Measurements from ENCODE around the gene DIAPH3. TPM values are rescaled to one million over a fixed set of nuclear protein-coding genes. Genes with fewer than 3 reads are reported as not detected.

DIAPH3 gene
- total RNA-seq, 1 experiment from 2014 or later, result 62.3 TPM

DNA sequence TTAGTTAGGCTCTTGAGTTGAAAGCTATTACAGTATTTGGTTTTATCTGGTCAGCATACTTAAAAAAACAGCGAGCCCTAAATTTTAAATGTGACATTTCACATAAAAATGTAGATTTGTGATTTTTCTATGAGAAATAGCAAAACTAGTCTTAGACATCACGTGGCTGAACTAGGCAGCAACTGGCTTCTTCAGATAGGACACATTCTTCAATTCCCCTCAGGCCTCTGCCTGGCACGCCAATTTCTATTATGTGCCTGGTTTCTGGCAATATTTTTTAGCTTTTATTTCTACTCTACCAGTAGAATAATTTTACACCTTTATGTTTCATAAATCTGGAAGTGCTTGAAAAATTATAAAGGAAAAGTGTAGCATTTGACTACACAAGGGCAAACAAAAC lies 433.7 kb downstream of the DIAPH3 start:
- DNase-seq (ENCODE audit: low spot score), result no peak
- no TSS peak for BruUV-seq (replicated peaks)
- H3K27ac ChIP-seq (ENCODE audit: low read depth, low read length, poor library complexity, severe bottlenecking), result no peak overlapping the region
- H3K9me3 ChIP-seq (ENCODE audit: low read depth, low read length, poor library complexity, severe bottlenecking), result no peaks in the 10 kb centered on the region
- ChIA-PET CTCF (no interaction called here), POLR2A (ENCODE audit: low non-redundant PET) (no interaction called here)
- no peak overlapping the region for H3K4me3 ChIP-seq (ENCODE audit: low read depth, low read length, poor library complexity, severe bottlenecking)
- H3K36me3 ChIP-seq (ENCODE audit: insufficient read depth, low read length, poor library complexity, severe bottlenecking), result no peaks in the 10 kb centered on the region
- no peak for TF ChIP-seq EZH2 (IDR thresholded peaks at IDR 0.05; ENCODE audit: borderline replicate concordance, low read depth, low read length, poor library complexity, severe bottlenecking)
- TF ChIP-seq, protein P1, sequence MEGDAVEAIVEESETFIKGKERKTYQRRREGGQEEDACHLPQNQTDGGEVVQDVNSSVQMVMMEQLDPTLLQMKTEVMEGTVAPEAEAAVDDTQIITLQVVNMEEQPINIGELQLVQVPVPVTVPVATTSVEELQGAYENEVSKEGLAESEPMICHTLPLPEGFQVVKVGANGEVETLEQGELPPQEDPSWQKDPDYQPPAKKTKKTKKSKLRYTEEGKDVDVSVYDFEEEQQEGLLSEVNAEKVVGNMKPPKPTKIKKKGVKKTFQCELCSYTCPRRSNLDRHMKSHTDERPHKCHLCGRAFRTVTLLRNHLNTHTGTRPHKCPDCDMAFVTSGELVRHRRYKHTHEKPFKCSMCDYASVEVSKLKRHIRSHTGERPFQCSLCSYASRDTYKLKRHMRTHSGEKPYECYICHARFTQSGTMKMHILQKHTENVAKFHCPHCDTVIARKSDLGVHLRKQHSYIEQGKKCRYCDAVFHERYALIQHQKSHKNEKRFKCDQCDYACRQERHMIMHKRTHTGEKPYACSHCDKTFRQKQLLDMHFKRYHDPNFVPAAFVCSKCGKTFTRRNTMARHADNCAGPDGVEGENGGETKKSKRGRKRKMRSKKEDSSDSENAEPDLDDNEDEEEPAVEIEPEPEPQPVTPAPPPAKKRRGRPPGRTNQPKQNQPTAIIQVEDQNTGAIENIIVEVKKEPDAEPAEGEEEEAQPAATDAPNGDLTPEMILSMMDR (conservative IDR thresholded peaks at IDR 0.05; ENCODE audit: low read depth, low read length), result no peak
- intact Hi-C loops (cut with micrococcal nuclease; ENCODE audit: unreplicated experiment), result no loop called here
- H3K4me1 ChIP-seq (ENCODE audit: insufficient read depth, low read length, poor library complexity, severe bottlenecking), result peaks cover 24% of the 10 kb centered on the region
- H3K27me3 ChIP-seq (replicated peaks; ENCODE audit: insufficient read depth, low read depth, low read length, poor library complexity), result no peaks in the 10 kb centered on the region

DNA sequence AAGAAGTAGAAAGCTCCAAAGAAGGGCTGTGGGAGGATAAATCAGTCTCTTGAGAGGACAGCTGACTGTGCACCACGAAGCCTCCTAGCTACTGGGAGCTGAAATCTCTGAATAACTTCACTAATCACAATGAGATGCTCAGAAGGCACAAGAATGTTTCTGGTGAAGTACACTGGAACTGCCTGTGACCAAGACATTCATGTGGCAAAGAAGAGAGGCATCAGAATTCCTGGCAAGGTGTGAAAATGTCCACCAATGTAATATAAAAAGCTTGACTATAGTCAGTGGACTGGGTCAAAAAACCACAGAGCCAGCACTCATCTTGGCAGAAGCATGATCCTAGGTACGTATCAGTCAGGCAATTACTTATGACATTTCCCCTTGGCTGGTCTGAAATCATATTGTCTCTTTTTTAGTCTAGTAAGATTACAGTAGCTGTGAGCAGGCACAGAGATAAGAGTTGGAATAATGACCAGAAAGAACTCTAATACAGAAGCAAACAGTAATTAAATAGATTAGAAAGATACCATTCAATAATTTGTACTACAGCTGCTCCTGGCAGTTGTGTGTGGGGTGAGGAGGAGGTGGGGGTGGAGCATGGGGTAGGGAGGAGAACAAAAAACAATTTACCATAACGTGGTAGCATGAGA lies 434.7 kb downstream of the DIAPH3 start:
- Histone ChIP-seq H3K9me3 (ENCODE audit: low read depth, low read length, poor library complexity, severe bottlenecking) (no peaks in the 10 kb centered on the region), H3K36me3 (ENCODE audit: insufficient read depth, low read length, poor library complexity, severe bottlenecking) (no peaks in the 10 kb centered on the region), H3K4me1 (ENCODE audit: insufficient read depth, low read length, poor library complexity, severe bottlenecking) (peaks cover 15% of the 10 kb centered on the region), H3K27ac (ENCODE audit: low read depth, low read length, poor library complexity, severe bottlenecking) (no peak overlapping the region), H3K4me3 (ENCODE audit: low read depth, low read length, poor library complexity, severe bottlenecking) (no peak overlapping the region), H3K27me3 (replicated peaks; ENCODE audit: insufficient read depth, low read depth, low read length, poor library complexity) (no peaks in the 10 kb centered on the region)
- TF ChIP-seq, protein P1 (conservative IDR thresholded peaks at IDR 0.05; ENCODE audit: low read depth, low read length), result no peak
- TF ChIP-seq EZH2 (IDR thresholded peaks at IDR 0.05; ENCODE audit: borderline replicate concordance, low read depth, low read length, poor library complexity, severe bottlenecking), result no peak
- BruUV-seq (replicated peaks), result no TSS peak
- intact Hi-C loops (cut with micrococcal nuclease; ENCODE audit: unreplicated experiment), result no loop called here
- no peak for DNase-seq (ENCODE audit: low spot score)
- ChIA-PET CTCF (no interaction called here), POLR2A (ENCODE audit: low non-redundant PET) (no interaction called here)

DNA sequence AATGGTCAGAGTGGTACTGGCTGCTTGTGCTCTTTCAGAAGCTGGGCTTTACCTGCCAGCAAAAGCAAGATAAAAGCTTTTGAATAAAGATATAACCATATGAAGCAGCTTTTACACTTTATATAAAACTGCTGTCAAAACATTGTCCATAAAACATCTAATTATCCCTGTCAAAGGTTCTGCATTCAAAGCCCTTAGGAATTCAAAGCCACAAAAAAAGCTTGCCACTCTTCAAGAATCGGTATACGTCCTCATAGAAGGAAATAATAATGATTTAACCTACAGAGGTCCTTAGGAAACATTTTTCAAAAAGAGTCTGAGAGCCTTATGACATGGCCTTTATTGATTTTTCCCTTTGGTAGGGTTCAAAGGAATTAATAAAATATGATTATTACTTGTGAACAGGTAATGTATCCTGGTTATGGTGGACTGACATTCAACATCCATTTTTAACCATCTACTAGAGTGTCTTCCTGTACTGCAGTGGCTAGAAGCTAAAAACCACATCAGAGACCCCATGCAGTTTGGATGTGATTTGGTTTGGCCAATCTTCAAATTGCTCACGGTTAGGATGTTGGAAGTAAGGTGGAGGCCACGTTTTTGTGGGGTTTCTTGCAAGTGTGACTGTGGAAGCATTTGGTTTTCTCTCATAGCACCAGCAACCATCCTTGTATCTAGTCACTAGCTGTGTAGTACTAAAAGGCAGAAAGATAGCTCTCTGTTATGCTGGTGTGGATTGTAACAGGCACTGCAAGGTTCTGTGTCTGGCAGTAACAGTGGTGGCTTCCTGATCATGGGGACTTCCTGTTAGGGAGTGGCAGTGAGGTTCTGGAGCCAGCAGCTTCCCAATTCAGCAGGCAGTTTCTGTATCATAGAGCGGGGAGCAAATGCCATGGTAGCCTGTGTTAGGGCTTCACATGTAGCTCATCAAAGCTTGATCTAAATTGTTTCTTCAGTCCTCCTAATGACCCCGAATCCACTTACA lies 441.5 kb downstream of the DIAPH3 start:
- Histone ChIP-seq H3K9me3 (ENCODE audit: low read depth, low read length, poor library complexity, severe bottlenecking) (no peaks in the 10 kb centered on the region), H3K4me3 (ENCODE audit: low read depth, low read length, poor library complexity, severe bottlenecking) (no peak overlapping the region), H3K4me1 (ENCODE audit: insufficient read depth, low read length, poor library complexity, severe bottlenecking) (peaks cover 7% of the 10 kb centered on the region), H3K27me3 (replicated peaks; ENCODE audit: insufficient read depth, low read depth, low read length, poor library complexity) (no peaks in the 10 kb centered on the region), H3K36me3 (ENCODE audit: insufficient read depth, low read length, poor library complexity, severe bottlenecking) (no peaks in the 10 kb centered on the region), H3K27ac (ENCODE audit: low read depth, low read length, poor library complexity, severe bottlenecking) (no peak overlapping the region)
- intact Hi-C loops (cut with micrococcal nuclease; ENCODE audit: unreplicated experiment), result no loop called here
- BruUV-seq (replicated peaks), result no TSS peak
- ChIA-PET CTCF (no interaction called here), POLR2A (ENCODE audit: low non-redundant PET) (interaction anchor here (0.7 kb wide), 1 partner anchor 30 kb away, joined by 4 read pairs; no protein-coding TSS in a partner anchor)
- DNase-seq (ENCODE audit: low spot score), result no peak
- TF ChIP-seq EZH2 (IDR thresholded peaks at IDR 0.05; ENCODE audit: borderline replicate concordance, low read depth, low read length, poor library complexity, severe bottlenecking), result no peak
- TF ChIP-seq, protein P1 (conservative IDR thresholded peaks at IDR 0.05; ENCODE audit: low read depth, low read length), result no peak

All from A673 (cell line).